OCI-LY1 (cell line): ENCODE results near the gene APCDD1.

Experiments
- CTCF ChIP-seq: fragments of 200-600 bp; sonication (generic), shearing (Covaris generic); IDR thresholded peaks from 2 replicates; pipeline ENCODE4 v1.5.1; 2017; ENCODE audit warnings: mild to moderate bottlenecking, antibody characterized with exemption, low read length, moderate library complexity, mixed read lengths
- EZH2 ChIP-seq: fragments of 200-600 bp; sonication (generic), shearing (Covaris generic); IDR thresholded peaks from 2 replicates; pipeline ENCODE4 v1.8.0; 2017; ENCODE audit warnings: borderline replicate concordance, mixed run types, mild to moderate bottlenecking, antibody characterized with exemption, low read length, moderate library complexity, mixed read lengths

- TF ChIP-seq CTCF (no peak), EZH2 (no peak)
These were observed 59.6 kb downstream of the APCDD1 start for GRCh38 chr18:10514082-10514481.
